Bronchial epithelial cell (primary cell): ENCODE data around the gene FLAD1. TPM values are rescaled to one million over a fixed set of nuclear protein-coding genes. Genes with fewer than 3 reads are reported as not detected.

Experiments
- DNase-seq: peaks from one replicate; pipeline ENCODE4 v3.0.0-alpha.2; 2010; ENCODE audit warnings: low read depth
- FAIRE-seq: peaks from 2 replicates; lab custom pipeline; 2011; peaks lifted over from hg19 to GRCh38; lab: Jason Lieb, UNC
- H3K27me3 ChIP-seq: 2 replicates; pipeline ENCODE4 v1.5.1; 2011; ENCODE audit warnings: low read length; ENCODE audit not compliant: control insufficient read depth, insufficient read depth
- H3K36me3 ChIP-seq: 2 replicates; pipeline ENCODE4 v1.5.1; 2011; ENCODE audit warnings: low read length; ENCODE audit not compliant: control insufficient read depth, insufficient read depth
- H3K4me3 ChIP-seq: 2 replicates; pipeline ENCODE4 v1.5.1; 2011; ENCODE audit warnings: mild to moderate bottlenecking, low read depth, low read length, control low read depth
- total RNA-seq: library from RNA; depleted of rRNA; stranded (reverse); fragments of >200 nt; gene quantifications from 2 replicates; pipeline ENCODE4 v1.2.1, GENCODE V29; 2014
- TF ChIP-seq, protein P1 (sequence below): IDR thresholded peaks from 2 replicates; pipeline ENCODE4 v1.5.1; 2011; ENCODE audit warnings: mild to moderate bottlenecking, moderate library complexity, low read length, control low read depth, inconsistent platforms; ENCODE audit not compliant: insufficient read depth, severe bottlenecking

FLAD1 gene
- total RNA-seq, 1 donor from 2014 or later, result 40.8 TPM

DNA sequence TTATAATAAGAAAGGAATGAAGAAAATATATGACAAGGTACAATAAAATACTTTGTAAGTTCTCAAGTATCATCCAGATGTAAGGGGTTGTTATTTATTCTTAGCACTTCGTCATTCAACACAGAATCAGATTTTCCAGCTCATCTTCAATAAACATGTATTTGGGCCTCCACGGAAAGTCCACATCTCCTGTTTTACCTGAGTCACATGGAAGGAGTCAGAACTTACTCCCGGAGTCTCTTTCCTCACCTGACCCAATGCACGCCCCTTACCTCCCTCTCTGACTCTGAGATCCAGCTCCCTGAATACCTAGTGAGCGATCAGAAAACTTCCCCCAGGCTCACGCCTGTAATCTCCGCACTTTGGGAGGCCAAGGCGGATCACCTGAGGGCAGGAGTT lies 45.2 kb upstream of the FLAD1 start:
- Histone ChIP-seq H3K27me3 (no peaks in the 10 kb centered on the region), H3K36me3 (no peaks in the 10 kb centered on the region), H3K4me3 (peak overlapping the region; percentile 67)
- peak; percentile 64 for DNase-seq
- no peak for FAIRE-seq
- TF ChIP-seq, protein P1, sequence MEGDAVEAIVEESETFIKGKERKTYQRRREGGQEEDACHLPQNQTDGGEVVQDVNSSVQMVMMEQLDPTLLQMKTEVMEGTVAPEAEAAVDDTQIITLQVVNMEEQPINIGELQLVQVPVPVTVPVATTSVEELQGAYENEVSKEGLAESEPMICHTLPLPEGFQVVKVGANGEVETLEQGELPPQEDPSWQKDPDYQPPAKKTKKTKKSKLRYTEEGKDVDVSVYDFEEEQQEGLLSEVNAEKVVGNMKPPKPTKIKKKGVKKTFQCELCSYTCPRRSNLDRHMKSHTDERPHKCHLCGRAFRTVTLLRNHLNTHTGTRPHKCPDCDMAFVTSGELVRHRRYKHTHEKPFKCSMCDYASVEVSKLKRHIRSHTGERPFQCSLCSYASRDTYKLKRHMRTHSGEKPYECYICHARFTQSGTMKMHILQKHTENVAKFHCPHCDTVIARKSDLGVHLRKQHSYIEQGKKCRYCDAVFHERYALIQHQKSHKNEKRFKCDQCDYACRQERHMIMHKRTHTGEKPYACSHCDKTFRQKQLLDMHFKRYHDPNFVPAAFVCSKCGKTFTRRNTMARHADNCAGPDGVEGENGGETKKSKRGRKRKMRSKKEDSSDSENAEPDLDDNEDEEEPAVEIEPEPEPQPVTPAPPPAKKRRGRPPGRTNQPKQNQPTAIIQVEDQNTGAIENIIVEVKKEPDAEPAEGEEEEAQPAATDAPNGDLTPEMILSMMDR, result no peak

DNA sequence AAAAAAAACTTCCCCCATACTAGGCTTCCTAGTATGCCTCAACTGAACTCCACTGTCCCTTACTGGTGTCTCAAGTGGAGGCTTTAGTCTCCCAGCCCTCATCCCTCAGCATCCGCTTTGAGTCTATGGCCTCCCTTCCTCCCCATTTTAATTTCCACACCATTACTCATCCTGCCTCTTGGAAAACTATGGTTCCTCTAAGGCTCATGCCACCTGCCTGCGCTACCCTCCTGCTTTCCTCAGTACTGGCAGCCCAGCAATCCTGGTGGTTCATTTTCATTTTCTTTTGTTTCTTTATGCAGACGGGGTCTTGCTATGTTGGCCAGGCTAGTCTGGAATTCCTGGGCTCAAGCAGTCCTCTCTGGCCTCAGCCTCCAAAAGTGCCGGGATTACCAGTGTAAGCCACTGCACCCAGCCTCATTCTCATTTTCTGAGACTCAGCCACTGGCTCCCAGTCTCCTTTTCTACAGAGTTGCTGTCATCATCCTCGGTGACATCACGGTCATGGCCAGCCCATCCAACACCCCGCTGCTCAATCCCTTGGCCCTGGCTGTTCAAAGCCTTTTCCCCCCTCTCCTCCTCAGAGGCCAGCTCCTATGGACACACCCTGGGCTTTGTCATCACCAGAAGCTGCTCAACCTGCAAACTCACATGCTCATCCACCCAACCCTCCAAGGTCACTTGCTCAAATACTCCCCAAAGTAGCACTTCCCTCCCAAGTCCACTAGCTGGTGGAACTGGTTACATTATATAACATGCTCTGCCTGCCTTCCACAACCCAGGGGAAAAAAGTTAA lies 44.3 kb upstream of the FLAD1 start:
- DNase-seq (peak; percentile 48), FAIRE-seq (no peak)
- H3K36me3 ChIP-seq, result no peaks in the 10 kb centered on the region
- no peaks in the 10 kb centered on the region for H3K27me3 ChIP-seq
- no peak overlapping the region for H3K4me3 ChIP-seq
- TF ChIP-seq, protein P1, result no peak

DNA sequence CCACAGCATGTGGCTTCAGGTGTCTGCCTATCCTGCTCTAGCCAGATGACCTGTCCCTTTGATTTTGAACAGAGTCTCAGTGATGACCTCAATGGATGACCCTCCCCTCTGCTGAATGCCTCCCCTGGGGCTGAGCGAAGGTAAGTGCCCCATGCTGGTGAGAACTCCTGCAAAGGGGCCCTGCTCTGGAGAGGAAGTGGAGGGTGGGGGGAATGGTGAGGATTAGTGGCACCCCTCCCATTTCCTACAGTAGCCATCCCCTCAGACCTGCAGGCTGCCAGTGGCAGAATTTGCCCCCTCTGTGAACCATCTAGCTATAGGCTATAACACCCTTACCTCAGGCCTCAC lies 43.0 kb upstream of the FLAD1 start:
- TF ChIP-seq, protein P1, result no peak
- Histone ChIP-seq H3K4me3 (no peak overlapping the region), H3K27me3 (no peaks in the 10 kb centered on the region), H3K36me3 (no peaks in the 10 kb centered on the region)
- FAIRE-seq (no peak), DNase-seq (no peak)

DNA sequence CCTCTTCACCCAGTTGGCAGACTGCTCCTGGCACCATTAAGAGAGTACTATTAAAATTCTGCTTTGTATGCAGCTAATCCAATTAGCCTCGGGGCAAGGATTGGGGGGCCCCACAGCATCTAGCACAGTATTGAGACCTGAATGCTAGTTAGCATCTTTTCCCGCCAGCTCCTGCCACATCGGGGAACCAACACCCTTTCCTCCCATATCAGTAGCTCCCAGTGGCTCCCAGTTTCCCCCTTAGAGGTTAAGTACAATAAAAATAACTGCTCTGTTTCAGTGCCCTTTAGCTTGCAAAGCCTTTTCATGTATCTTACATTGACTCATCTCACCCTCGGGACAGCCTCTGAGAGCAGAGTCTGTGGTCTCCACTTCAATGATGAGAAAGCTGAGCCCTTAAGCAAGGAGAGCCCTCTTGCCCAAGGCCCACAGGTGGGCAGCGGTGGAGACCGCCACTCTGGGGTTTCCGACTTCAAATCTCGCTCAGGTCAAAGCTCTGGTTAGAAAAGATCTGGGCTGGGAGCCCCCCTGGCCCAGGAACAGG lies 42.4 kb upstream of the FLAD1 start:
- H3K36me3 ChIP-seq, result no peaks in the 10 kb centered on the region
- DNase-seq, result no peak
- H3K4me3 ChIP-seq, result no peak overlapping the region
- TF ChIP-seq, protein P1, result no peak
- FAIRE-seq, result no peak
- no peaks in the 10 kb centered on the region for H3K27me3 ChIP-seq

DNA sequence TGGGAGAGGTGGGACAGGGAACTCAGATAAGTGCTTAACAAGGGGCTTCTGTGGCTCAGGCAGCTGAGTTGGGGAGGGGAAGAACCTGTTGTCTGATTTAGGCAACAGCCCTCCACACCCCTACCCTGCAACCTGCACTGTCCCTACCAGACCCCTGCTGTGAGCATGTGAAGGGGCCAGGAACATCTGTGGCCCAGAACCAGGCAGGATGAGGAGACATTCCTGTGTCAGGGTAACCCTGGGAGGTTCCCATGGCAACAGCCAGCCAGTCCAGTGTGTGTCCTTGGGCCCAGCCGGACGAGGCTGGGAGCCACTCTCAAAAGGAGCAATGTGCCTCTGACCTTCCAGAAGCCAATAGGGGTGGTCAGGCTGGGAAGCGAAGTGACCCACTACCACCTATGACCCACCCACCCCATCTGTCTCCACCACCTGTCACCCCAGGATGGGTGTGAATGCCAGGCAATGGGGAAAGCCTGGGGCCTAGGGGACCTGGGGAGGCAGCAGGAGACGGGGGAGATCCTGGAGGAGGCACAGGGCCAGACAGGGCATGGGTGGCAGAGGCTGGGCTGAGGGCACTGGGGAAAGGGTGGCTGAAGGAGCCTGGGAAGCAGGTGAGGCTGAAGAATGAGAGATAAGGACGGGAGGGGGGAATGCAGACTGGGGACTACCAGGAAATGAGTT lies 41.7 kb upstream of the FLAD1 start:
- no peak for FAIRE-seq

More for the DNA sequence above, 41.7 kb upstream of the FLAD1 start:
- no peak overlapping the region for H3K4me3 ChIP-seq
- TF ChIP-seq, protein P1, result no peak
- H3K36me3 ChIP-seq, result no peaks in the 10 kb centered on the region
- no peaks in the 10 kb centered on the region for H3K27me3 ChIP-seq
- DNase-seq, result no peak
